ENCODE results near the gene RREB1.

Gene RREB1

DNA sequence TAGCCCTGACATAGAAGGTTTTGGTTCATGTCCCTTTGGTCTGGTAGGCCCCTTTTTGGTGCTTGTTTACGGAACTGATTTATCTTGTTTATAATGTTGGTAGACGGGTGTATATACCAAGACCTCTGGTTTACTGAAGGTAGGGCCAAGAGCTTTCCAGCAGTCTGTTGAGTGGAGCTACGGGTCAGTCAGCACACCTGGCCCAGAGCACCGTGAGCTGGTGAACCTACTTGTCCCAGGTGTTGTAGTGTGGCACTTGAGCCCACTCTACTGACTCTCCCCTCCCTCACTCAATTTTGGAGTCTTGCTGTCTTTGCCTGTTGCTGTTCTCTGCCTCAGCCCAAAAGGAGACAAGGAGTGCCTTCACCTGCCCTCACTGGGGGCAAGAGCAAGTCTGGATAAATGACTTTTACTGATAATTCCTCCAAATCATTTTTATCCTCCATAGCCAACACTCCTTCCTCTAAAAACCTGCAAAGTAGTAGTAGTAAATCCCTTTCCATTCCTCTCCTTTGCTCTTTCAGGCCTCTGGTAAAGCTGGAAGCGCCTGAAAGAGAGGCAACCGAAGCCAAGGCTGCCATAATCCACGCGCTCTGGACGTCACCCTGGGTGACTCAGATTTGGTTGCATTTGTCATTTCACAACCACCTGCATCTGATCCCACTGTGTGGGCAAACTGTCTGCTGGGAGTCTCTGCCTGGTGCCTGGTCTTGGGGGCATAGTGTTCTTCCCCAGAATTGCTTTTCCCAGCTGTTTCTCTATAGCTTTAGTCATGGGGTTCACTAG, 22.2 kb downstream of the RREB1 start:
- no peak for DNase-seq (ENCODE audit: extremely low read depth, insufficient read length)
- Histone ChIP-seq H3K36me3 (ENCODE audit: control insufficient read depth, insufficient read depth, low read length) (peaks cover 5% of the 10 kb centered on the region; the same call in 1 of the 2 replicates), H3K27me3 (replicated peaks; ENCODE audit: control insufficient read depth, insufficient read depth, low read length) (no peaks in the 10 kb centered on the region), H3K4me3 (replicated peaks; ENCODE audit: low read depth, low read length) (no peak overlapping the region)
- no peak for TF ChIP-seq CTCF (IDR thresholded peaks at IDR 0.05; ENCODE audit: insufficient read depth, low read length, poor library complexity, severe bottlenecking)

- no peak for DNase-seq (ENCODE audit: extremely low read depth, insufficient read length)
- TF ChIP-seq CTCF (IDR thresholded peaks at IDR 0.05; ENCODE audit: insufficient read depth, low read length, poor library complexity, severe bottlenecking) = no peak
- H3K4me3 ChIP-seq (replicated peaks; ENCODE audit: low read depth, low read length) = no peak overlapping the region
- peaks cover 5% of the 10 kb centered on the region; the same call in 1 of the 2 replicates for H3K36me3 ChIP-seq (ENCODE audit: control insufficient read depth, insufficient read depth, low read length)
- H3K27me3 ChIP-seq (replicated peaks; ENCODE audit: control insufficient read depth, insufficient read depth, low read length) = no peaks in the 10 kb centered on the region
Measured at GRCh38 chr6:7131390-7131789, 23.6 kb downstream of the RREB1 start.

GRCh38 chr6:7132398-7133035, 24.8 kb downstream of the RREB1 start:
- no peak for TF ChIP-seq CTCF (IDR thresholded peaks at IDR 0.05; ENCODE audit: insufficient read depth, low read length, poor library complexity, severe bottlenecking)
- no peak for DNase-seq (ENCODE audit: extremely low read depth, insufficient read length)
- no peaks in the 10 kb centered on the region for H3K27me3 ChIP-seq (replicated peaks; ENCODE audit: control insufficient read depth, insufficient read depth, low read length)
- peaks cover 5% of the 10 kb centered on the region; the same call in 1 of the 2 replicates for H3K36me3 ChIP-seq (ENCODE audit: control insufficient read depth, insufficient read depth, low read length)
- no peak overlapping the region for H3K4me3 ChIP-seq (replicated peaks; ENCODE audit: low read depth, low read length)

DNA sequence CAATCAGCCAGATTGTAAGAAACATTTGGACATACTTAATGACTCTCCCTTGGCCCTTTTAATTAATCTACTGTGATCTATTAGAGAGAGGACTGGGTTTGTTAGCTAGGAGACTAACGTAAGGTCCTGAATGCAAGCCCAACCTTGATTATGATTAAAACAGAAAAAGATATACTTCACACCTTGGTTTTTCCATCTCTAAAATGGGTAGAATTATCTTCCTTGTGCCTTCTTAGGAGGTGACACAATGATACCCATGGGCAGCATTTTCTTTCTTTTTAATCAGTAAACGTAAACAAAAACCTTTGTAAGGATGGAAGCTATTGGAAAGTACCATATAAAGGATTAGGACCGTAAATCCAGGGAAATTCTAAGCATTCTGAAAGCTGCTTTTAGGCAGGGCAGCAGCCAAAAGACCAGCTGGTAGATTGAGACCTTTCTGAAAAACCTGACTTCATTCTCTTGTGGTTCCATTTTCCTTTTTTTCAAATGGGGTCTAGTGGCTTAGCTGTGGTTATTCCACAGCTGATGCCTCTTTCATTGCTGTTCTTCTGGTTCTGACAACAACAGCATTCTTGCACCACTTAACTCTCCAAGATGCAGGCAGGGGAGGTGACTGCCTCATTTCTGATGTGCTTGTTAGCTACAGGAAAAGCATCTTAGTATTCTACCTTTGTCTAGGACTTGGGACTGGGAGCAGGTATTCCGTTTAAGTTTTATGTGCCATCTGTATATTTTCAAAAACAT, 27.4 kb downstream of the RREB1 start:
- Histone ChIP-seq H3K4me3 (replicated peaks; ENCODE audit: low read depth, low read length) (no peak overlapping the region), H3K36me3 (ENCODE audit: control insufficient read depth, insufficient read depth, low read length) (no peaks in the 10 kb centered on the region), H3K27me3 (replicated peaks; ENCODE audit: control insufficient read depth, insufficient read depth, low read length) (no peaks in the 10 kb centered on the region)
- DNase-seq (ENCODE audit: extremely low read depth, insufficient read length) = no peak
- TF ChIP-seq CTCF (IDR thresholded peaks at IDR 0.05; ENCODE audit: insufficient read depth, low read length, poor library complexity, severe bottlenecking) = no peak

DNA sequence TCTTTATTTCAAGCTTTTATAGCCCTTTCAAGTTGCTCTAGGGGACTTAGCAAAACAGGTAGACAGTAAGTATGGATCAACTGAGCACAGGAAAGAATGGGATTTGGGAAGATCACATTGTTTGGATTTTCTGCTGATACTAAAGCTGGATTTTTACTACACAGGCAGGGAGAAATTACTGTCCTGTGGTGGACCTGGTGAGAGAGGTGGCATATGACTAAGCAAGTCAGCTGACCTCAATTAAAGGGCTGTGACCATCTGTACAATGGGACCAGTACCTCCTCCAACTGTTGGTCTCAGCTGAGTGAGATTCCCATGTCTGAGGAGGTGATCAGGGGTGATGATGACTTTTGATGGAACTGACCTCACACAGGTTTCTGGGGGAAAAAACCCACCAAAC, 28.0 kb downstream of the RREB1 start:
- Histone ChIP-seq H3K27me3 (replicated peaks; ENCODE audit: control insufficient read depth, insufficient read depth, low read length) (no peaks in the 10 kb centered on the region), H3K36me3 (ENCODE audit: control insufficient read depth, insufficient read depth, low read length) (no peaks in the 10 kb centered on the region), H3K4me3 (replicated peaks; ENCODE audit: low read depth, low read length) (no peak overlapping the region)
- DNase-seq (ENCODE audit: extremely low read depth, insufficient read length) = no peak
- no peak for TF ChIP-seq CTCF (IDR thresholded peaks at IDR 0.05; ENCODE audit: insufficient read depth, low read length, poor library complexity, severe bottlenecking)
